Prostate gland (tissue), 2 donors: ENCODE data around the gene MYL2.

ENCODE experiments used
- POLR2A ChIP-seq: fragments of 450-650 bp; IDR thresholded peaks from one replicate; pipeline ENCODE4 v1.6.1; 2016; ENCODE audit warnings: antibody characterized with exemption, mild to moderate bottlenecking
- POLR2AphosphoS5 ChIP-seq: sonication (generic); formaldehyde crosslinking; IDR thresholded peaks from one replicate; pipeline ENCODE4 v1.6.1; 2017; ENCODE audit warnings: antibody characterized with exemption
- TF ChIP-seq, protein P1 (sequence below), 4 experiments: fragments of 200-600 bp in 2 of 4; fragments of 450-650 bp in 2 of 4; sonication (generic) in 2 of 4; IDR thresholded peaks; 1 replicate in 3 of 4; 2 replicates in 1 of 4; pipeline ENCODE4 v1.5.1; 2016 to 2019; ENCODE audit warnings: antibody characterized with exemption in 4 of 4, mild to moderate bottlenecking in 2 of 4, moderate library complexity in 2 of 4

DNA sequence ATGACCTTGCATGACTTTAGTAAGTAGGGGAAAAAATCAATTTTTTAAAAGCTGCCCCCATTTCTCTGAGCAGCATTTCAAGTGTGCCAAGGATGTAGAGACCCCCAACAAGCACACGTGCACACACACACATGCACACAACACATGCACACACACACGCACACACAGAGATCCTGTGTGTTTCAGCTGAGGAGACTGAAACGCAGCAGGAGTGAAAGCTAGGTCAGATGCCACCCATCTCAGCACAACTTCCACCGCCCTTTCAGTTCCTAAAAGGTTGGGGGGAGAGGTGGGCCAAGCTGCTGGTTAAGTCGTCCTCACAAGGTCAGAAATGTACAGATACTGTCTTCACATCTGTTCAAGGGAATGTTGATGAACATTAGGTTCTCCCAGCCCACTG is 13.9 kb downstream of the MYL2 start:
- TF ChIP-seq POLR2A: no peak
- TF ChIP-seq, protein P1, sequence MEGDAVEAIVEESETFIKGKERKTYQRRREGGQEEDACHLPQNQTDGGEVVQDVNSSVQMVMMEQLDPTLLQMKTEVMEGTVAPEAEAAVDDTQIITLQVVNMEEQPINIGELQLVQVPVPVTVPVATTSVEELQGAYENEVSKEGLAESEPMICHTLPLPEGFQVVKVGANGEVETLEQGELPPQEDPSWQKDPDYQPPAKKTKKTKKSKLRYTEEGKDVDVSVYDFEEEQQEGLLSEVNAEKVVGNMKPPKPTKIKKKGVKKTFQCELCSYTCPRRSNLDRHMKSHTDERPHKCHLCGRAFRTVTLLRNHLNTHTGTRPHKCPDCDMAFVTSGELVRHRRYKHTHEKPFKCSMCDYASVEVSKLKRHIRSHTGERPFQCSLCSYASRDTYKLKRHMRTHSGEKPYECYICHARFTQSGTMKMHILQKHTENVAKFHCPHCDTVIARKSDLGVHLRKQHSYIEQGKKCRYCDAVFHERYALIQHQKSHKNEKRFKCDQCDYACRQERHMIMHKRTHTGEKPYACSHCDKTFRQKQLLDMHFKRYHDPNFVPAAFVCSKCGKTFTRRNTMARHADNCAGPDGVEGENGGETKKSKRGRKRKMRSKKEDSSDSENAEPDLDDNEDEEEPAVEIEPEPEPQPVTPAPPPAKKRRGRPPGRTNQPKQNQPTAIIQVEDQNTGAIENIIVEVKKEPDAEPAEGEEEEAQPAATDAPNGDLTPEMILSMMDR (IDR thresholded peaks at IDR 0.05): no peak
- TF ChIP-seq POLR2AphosphoS5: no peak
